ENCODE results near the gene C1QTNF5. TPM values are rescaled to one million over a fixed set of nuclear protein-coding genes. Genes with fewer than 3 reads are reported as not detected.
A peak's percentile ranks its signal among the peaks of the same experiment; 100 is the strongest.

Gene C1QTNF5
- total RNA-seq, 2 experiments from 2014 or later, result not detected

DNA sequence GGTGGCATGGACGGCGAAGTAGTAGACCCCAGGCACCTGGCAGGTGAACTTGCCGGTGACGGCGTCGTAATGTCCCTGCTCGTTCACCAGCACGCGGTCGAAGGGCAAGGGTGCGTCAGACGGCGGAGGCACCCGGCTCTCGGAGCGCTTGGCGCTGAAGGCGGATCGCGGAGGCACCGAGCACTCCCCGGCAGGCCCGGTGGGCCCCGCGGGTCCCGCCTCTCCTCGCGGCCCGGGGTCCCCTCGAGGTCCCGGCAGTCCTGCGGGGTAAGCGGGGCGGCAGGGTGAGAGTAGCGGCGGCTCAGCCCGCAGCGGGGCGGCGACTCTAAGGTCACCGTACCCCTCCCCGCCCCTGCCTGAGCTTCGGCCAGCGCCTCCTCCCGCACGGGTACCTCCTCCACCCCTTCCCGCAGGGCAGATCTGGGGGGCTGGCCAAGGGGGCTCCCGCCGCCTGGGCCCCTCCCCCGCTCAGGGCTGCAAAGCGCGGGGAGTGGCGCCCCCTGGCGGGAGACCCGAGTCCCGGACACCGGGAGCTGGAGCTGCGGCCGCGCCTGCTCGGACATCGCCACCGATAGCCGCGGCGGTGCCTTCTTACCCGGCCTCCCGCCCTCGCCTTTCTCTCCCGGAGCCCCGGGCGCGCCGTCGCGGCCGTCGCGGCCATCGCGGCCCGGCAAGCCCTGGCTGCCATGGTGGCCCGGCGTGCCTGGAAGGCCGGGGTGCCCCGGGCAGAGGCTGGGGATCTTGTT lies 921 bp downstream of the C1QTNF5 start:
- H3K36me3 Mint-ChIP-seq (ENCODE audit: low read depth), result peaks cover 22% of the 10 kb centered on the region
- CTCF ChIA-PET, result interaction anchor here (0.6 to 5.1 kb wide), 18 partner anchors 8 to 238 kb away, joined by 3 to 96 read pairs (median 4); partner anchors contain the start of genes DPAGT1, MCAM and USP2
- peak; percentile 49 for DNase-seq
- H3K4me1 Mint-ChIP-seq (ENCODE audit: low read depth), result peaks cover 51% of the 10 kb centered on the region
- H3K4me3 Mint-ChIP-seq, result no peak overlapping the region
- POLR2A ChIA-PET, result no interaction called here
- H3K27me3 Mint-ChIP-seq (ENCODE audit: low read depth), result peaks cover 33% of the 10 kb centered on the region
- H3K9me3 Mint-ChIP-seq (ENCODE audit: insufficient read depth), result no peaks in the 10 kb centered on the region
- peak; percentile 28 for ATAC-seq
- H3K27ac Mint-ChIP-seq, result no peak overlapping the region

DNA sequence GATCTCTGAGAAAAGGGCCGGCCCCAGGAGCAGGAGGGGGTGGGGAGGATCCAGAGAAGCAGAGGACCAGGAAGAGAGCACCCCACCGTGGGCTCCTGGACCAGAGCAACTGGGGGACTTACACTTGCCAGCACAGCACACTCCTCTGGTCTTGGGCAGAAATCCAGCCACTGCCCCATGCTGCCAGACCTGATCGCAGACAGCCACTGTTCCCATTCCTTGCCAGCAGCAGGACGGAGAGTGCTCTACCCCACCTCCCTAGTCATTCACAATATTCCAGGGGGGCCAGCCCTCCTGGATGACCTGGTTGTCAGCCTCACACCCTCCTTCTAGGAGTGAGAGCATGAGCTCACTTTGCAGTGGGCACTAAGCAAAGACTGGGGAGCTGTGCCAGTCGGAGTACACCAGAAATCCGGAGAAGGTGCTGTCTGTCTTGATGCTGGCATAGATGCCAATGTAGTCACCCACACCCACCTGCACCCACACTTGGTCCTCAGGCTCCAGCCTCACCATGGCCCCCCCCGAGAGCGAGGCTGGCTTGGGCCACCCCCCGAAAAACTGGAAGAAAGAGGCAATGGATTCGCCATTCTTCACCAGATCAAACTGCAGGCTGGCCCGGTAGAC lies 1.6 kb downstream of the C1QTNF5 start:
- ATAC-seq (no peak), DNase-seq (no peak)
- H3K9me3 Mint-ChIP-seq (ENCODE audit: insufficient read depth), result no peaks in the 10 kb centered on the region
- no peak overlapping the region for H3K4me3 Mint-ChIP-seq
- peaks cover 22% of the 10 kb centered on the region for H3K36me3 Mint-ChIP-seq (ENCODE audit: low read depth)
- H3K4me1 Mint-ChIP-seq (ENCODE audit: low read depth), result peaks cover 55% of the 10 kb centered on the region
- CTCF ChIA-PET, result interaction anchor here (1.0 to 5.1 kb wide), 36 partner anchors 9 to 271 kb away, joined by 3 to 96 read pairs (median 5); partner anchors contain the start of genes ABCG4, CBL, DPAGT1 and HINFP
- POLR2A ChIA-PET, result interaction anchor here (1.0 to 1.7 kb wide), 3 partner anchors 122 to 244 kb away, joined by 3 to 5 read pairs (median 4); partner anchors contain the start of gene CBL
- H3K27ac Mint-ChIP-seq, result no peak overlapping the region
- peaks cover 30% of the 10 kb centered on the region for H3K27me3 Mint-ChIP-seq (ENCODE audit: low read depth)

GRCh38 chr11:119338318-119338890 lies 2.3 kb downstream of the C1QTNF5 start:
- Mint-ChIP-seq H3K36me3 (ENCODE audit: low read depth) (peaks cover 22% of the 10 kb centered on the region), H3K9me3 (ENCODE audit: insufficient read depth) (no peaks in the 10 kb centered on the region), H3K27me3 (ENCODE audit: low read depth) (peaks cover 27% of the 10 kb centered on the region), H3K27ac (no peak overlapping the region), H3K4me1 (ENCODE audit: low read depth) (peaks cover 62% of the 10 kb centered on the region), H3K4me3 (no peak overlapping the region)
- peak; percentile 82 for DNase-seq
- POLR2A ChIA-PET, result interaction anchor here (0.6 to 1.7 kb wide), 4 partner anchors 19 to 243 kb away, joined by 3 to 5 read pairs (median 4); partner anchors contain the start of gene CBL
- ATAC-seq, result peak; percentile 27
- CTCF ChIA-PET, result interaction anchor here (0.6 to 5.1 kb wide), 48 partner anchors 10 to 271 kb away, joined by 3 to 96 read pairs (median 4); partner anchors contain the start of genes ABCG4, CBL, DPAGT1 and HINFP

DNA sequence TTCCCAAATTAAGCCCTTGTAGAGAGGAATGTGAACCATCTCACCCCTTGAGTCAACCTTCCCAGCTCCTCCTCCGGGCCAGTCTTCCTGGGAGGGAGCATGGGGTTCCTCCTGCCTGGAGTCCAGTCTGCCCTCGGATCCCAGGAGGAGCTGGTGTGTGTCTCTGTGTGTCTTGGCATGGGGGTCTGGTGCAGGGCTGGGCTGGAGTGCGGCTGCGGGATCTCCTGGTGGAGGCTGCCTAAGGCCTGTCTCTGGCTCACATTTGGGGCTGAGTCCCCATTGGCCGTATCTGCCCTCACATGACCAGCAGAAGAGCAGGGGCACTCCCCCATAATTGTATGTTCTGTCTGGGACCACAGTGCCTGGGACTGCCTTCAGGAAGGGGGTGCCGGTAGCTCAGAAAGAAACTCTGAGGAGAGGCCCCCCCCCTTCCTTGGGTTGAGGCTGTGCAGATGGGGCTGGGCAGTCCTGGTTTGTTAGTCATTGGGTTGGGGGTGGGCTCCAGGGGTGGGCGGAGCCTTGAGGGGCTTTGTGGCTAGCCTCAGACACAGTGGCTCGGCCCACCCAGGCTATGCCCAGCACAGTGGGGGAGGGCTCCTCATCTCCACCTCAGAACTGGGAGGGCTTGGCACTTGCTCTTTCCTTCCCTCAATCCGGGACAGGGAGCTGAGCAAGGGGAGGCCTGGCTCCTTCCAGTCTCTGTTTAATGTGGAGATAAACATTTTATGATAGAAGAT lies 2.9 kb downstream of the C1QTNF5 start:
- H3K27me3 Mint-ChIP-seq (ENCODE audit: low read depth), result peaks cover 22% of the 10 kb centered on the region
- H3K9me3 Mint-ChIP-seq (ENCODE audit: insufficient read depth), result no peaks in the 10 kb centered on the region
- DNase-seq (no peak), ATAC-seq (no peak)
- POLR2A ChIA-PET, result interaction anchor here (1.0 to 1.7 kb wide), 3 partner anchors 123 to 243 kb away, joined by 3 to 5 read pairs (median 4); partner anchors contain the start of gene CBL
- peaks cover 68% of the 10 kb centered on the region for H3K4me1 Mint-ChIP-seq (ENCODE audit: low read depth)
- H3K4me3 Mint-ChIP-seq, result no peak overlapping the region
- H3K27ac Mint-ChIP-seq, result no peak overlapping the region
- CTCF ChIA-PET, result interaction anchor here (0.6 to 5.1 kb wide), 45 partner anchors 10 to 270 kb away, joined by 3 to 96 read pairs (median 4); partner anchors contain the start of genes ABCG4, CBL, HINFP and MCAM
- peaks cover 22% of the 10 kb centered on the region for H3K36me3 Mint-ChIP-seq (ENCODE audit: low read depth)

GRCh38 chr11:119336744-119337469 lies 3.8 kb downstream of the C1QTNF5 start:
- Mint-ChIP-seq H3K27me3 (ENCODE audit: low read depth) (peaks cover 18% of the 10 kb centered on the region), H3K36me3 (ENCODE audit: low read depth) (peaks cover 22% of the 10 kb centered on the region), H3K4me3 (peak overlapping the region; percentile 55), H3K9me3 (ENCODE audit: insufficient read depth) (no peaks in the 10 kb centered on the region), H3K4me1 (ENCODE audit: low read depth) (peaks cover 69% of the 10 kb centered on the region), H3K27ac (peak overlapping the region; percentile 67)
- DNase-seq (no peak), ATAC-seq (no peak)
- CTCF ChIA-PET, result interaction anchor here (1.1 to 5.1 kb wide), 15 partner anchors 9 to 138 kb away, joined by 3 to 96 read pairs (median 13); partner anchors contain the start of genes CBL and USP2
- POLR2A ChIA-PET, result interaction anchor here (1.7 kb wide), 1 partner anchor 131 kb away, joined by 5 read pairs; the partner anchor contains the start of gene CBL

DNA sequence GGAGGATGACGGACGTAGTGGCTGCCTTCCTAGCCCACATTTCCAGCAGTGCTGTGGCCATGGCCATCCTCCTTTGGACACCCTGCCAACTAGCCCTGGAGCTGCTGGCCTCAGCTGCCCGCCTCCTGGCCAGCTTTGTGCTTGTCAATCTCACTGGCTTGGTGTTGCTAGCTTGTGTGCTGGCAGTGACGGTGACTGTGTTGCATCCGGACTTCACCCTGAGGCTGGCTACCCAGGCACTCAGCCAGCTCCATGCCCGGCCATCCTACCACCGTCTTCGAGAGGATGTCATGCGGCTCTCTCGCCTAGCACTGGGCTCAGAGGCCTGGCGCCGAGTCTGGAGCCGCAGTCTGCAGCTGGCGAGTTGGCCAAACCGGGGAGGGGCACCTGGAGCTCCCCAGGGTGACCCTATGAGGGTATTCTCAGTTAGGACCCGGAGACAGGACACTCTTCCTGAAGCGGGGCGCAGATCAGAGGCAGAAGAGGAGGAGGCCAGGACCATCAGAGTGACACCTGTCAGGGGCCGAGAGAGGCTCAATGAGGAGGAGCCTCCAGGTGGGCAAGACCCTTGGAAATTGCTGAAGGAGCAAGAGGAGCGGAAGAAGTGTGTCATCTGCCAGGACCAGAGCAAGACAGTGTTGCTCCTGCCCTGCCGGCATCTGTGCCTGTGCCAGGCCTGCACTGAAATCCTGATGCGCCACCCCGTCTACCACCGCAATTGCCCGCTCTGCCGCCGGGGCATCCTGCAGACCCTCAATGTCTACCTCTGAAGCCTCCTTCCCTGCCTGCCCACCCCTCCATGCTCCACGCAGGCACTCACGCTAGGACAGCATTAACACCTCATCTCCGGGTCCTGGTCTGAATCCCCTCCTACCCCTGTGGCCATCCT lies 4.8 kb downstream of the C1QTNF5 start:
- Mint-ChIP-seq H3K27ac (peak overlapping the region; percentile 96), H3K4me1 (ENCODE audit: low read depth) (peaks cover 63% of the 10 kb centered on the region)
- CTCF ChIA-PET, result interaction anchor here (4.3 to 5.6 kb wide), 2 partner anchors 13 to 20 kb away, joined by 37 to 96 read pairs (median 57); no protein-coding TSS in a partner anchor

GRCh38 chr11:119335091-119335654 lies 5.5 kb downstream of the C1QTNF5 start:
- POLR2A ChIA-PET, result interaction anchor here (0.7 to 2.5 kb wide), 4 partner anchors 11 to 240 kb away, joined by 3 to 13 read pairs (median 6); a partner anchor contains a TSS

More for the DNA sequence above, 4.8 kb downstream of the C1QTNF5 start:
- DNase-seq (no peak), ATAC-seq (no peak)
- POLR2A ChIA-PET, result interaction anchor here (2.5 kb wide), 1 partner anchor 14 kb away, joined by 13 read pairs; no protein-coding TSS in a partner anchor
- Mint-ChIP-seq H3K36me3 (ENCODE audit: low read depth) (peaks cover 22% of the 10 kb centered on the region), H3K4me3 (peak overlapping the region; percentile 92), H3K9me3 (ENCODE audit: insufficient read depth) (no peaks in the 10 kb centered on the region), H3K27me3 (ENCODE audit: low read depth) (peaks cover 11% of the 10 kb centered on the region)

DNA sequence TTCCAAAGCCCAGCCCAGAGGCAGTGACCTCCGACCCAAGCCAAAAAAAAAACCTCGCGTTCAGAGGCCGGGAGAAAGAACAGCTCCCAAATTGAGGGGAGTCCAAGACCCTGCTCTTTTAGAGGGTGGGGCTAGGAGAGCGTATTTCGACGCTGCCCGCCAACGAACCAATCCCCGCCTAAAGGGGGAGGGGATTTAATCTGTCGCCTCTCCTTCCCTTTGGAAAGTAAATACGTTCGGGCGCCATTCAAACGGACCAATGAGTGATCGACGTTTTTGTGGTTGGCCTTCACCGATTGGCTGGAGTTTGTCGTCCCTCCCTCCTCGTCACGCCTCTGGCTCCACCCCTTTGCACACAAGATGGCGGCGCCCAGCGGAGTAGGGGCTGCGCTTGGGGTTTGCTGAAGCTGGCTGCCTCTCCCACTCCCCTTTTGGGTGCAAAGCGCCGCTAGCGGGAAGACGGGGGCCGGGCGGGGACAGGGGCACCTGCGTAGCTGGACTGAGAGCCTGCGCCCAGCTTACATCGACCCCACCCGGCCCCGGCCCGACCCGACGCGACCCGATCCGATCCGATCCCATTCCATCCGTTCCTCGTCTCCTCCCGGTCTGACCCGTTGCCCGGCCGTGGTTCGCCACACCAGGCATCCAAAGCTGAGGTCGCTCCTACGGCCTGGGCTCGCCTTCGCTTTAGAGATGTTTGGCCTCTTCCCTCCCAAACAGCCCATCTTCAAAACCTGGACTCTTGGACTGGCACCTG lies 6.3 kb downstream of the C1QTNF5 start, which contains the start of gene RNF26:
Gene RNF26, plus strand, starts transcription at position 354 of the 757 bp plus-strand sequence. CDS start 596 bp downstream, outside the sequence.
- ATAC-seq (peak; percentile 96), DNase-seq (peak; percentile 98)
- H3K4me1 Mint-ChIP-seq (ENCODE audit: low read depth), result peaks cover 60% of the 10 kb centered on the region
- no peaks in the 10 kb centered on the region for H3K9me3 Mint-ChIP-seq (ENCODE audit: insufficient read depth)
- peaks cover 20% of the 10 kb centered on the region for H3K27me3 Mint-ChIP-seq (ENCODE audit: low read depth)
- peak within 1 kb of the TSS; percentile 96 for H3K27ac Mint-ChIP-seq
- H3K36me3 Mint-ChIP-seq (ENCODE audit: low read depth), result peaks cover 22% of the 10 kb centered on the region
- H3K4me3 Mint-ChIP-seq, result peak within 1 kb of the TSS; percentile 92
- ChIA-PET CTCF (interaction anchor here (1.1 to 5.6 kb wide), 4 partner anchors 12 to 165 kb away, joined by 3 to 57 read pairs (median 20); no protein-coding TSS in a partner anchor), POLR2A (interaction anchor here (0.7 to 2.5 kb wide), 5 partner anchors 10 to 267 kb away, joined by 3 to 13 read pairs (median 4); partner anchors contain the start of gene VPS11)

More at GRCh38 chr11:119335091-119335654, 5.5 kb downstream of the C1QTNF5 start:
- H3K27ac Mint-ChIP-seq, result peak overlapping the region; percentile 96
- peaks cover 22% of the 10 kb centered on the region for H3K36me3 Mint-ChIP-seq (ENCODE audit: low read depth)
- no peaks in the 10 kb centered on the region for H3K9me3 Mint-ChIP-seq (ENCODE audit: insufficient read depth)
- H3K4me1 Mint-ChIP-seq (ENCODE audit: low read depth), result peaks cover 62% of the 10 kb centered on the region
- no peak for ATAC-seq
- peak overlapping the region; percentile 92 for H3K4me3 Mint-ChIP-seq
- CTCF ChIA-PET, result interaction anchor here (1.1 to 5.6 kb wide), 4 partner anchors 13 to 166 kb away, joined by 3 to 57 read pairs (median 20); no protein-coding TSS in a partner anchor
- H3K27me3 Mint-ChIP-seq (ENCODE audit: low read depth), result peaks cover 15% of the 10 kb centered on the region
- DNase-seq, result no peak
